K562 (cell line): ENCODE data around the gene GLIPR1. TPM values are rescaled to one million over a fixed set of nuclear protein-coding genes. Genes with fewer than 3 reads are reported as not detected.

Experiments used
- BDP1 ChIP-seq: IDR thresholded peaks from 3 replicates; pipeline ENCODE4 v1.6.1; 2011; ENCODE audit not compliant: insufficient read length, insufficient read depth
- DMBX1 ChIP-seq: fragments of 250-450 bp; sonication (Bioruptor Pico); IDR thresholded peaks from 2 replicates; pipeline ENCODE4 v1.8.0; 2022; ENCODE audit warnings: inconsistent platforms, mild to moderate bottlenecking, moderate library complexity, borderline replicate concordance
- EHMT2 ChIP-seq: fragments of 450-650 bp; IDR thresholded peaks from 2 replicates; pipeline ENCODE4 v1.6.1; 2018; ENCODE audit warnings: antibody characterized with exemption
- FOXA3 ChIP-seq, 2 experiments: fragments of 450-650 bp in 1 of 2; sonication (generic) in 1 of 2; formaldehyde crosslinking; IDR thresholded peaks in 1 of 2; conservative IDR thresholded peaks in 1 of 2; 2 replicates each; pipeline versions ENCODE4 v1.4.0 to v1.8.0; 2020 to 2022; ENCODE audit warnings: mild to moderate bottlenecking in 2 of 2, missing genetic modification reagents in 1 of 2
- HDAC3 ChIP-seq: fragments of 450-650 bp; IDR thresholded peaks from 2 replicates; pipeline ENCODE4 v1.6.1; 2018; ENCODE audit warnings: borderline replicate concordance, mild to moderate bottlenecking, moderate library complexity; ENCODE audit not compliant: partially characterized antibody
- HDGF ChIP-seq: fragments of 450-650 bp; IDR thresholded peaks from 2 replicates; pipeline ENCODE4 v1.6.1; 2016
- JUND ChIP-seq, 2 experiments: IDR thresholded peaks; 2 replicates in 1 of 2; 3 replicates in 1 of 2; pipeline ENCODE4 v1.6.1; 2011; ENCODE audit warnings: borderline replicate concordance in 2 of 2, low read depth in 2 of 2, low read length in 2 of 2, improper control_type of control experiment in 1 of 2, missing biosample characterization in 1 of 2, missing genetic modification characterization in 1 of 2, missing genetic modification reagents in 1 of 2
- KDM4B ChIP-seq, 2 experiments: fragments of 450-650 bp in 1 of 2; sonication (generic) in 1 of 2; IDR thresholded peaks; 2 replicates each; pipeline ENCODE4 v1.6.1; 2016 to 2017; ENCODE audit warnings: borderline replicate concordance in 2 of 2, antibody characterized with exemption in 1 of 2, low read depth in 1 of 2, mild to moderate bottlenecking in 1 of 2
- LEF1 ChIP-seq: fragments of 450-650 bp; IDR thresholded peaks from 2 replicates; pipeline ENCODE4 v1.6.1; 2016; ENCODE audit warnings: mild to moderate bottlenecking
- MIER1 ChIP-seq: fragments of 450-650 bp; IDR thresholded peaks from 2 replicates; pipeline ENCODE4 v1.6.1; 2016; ENCODE audit warnings: antibody characterized with exemption, mild to moderate bottlenecking, low read depth
- NR2C1 ChIP-seq, 2 experiments: fragments of 450-650 bp; IDR thresholded peaks; 2 replicates each; pipeline ENCODE4 v1.6.1; 2017; ENCODE audit warnings: mild to moderate bottlenecking in 2 of 2, antibody characterized with exemption in 1 of 2, inconsistent platforms in 1 of 2, missing compliant biosample characterization in 1 of 2, missing genetic modification characterization in 1 of 2
- POLR2G ChIP-seq: fragments of 200-400 bp; formaldehyde crosslinking; IDR thresholded peaks from 2 replicates; pipeline ENCODE4 v1.6.1; 2017; ENCODE audit warnings: low read depth, mild to moderate bottlenecking, antibody characterized with exemption, low read length, moderate library complexity
- SMC3 ChIP-seq: conservative IDR thresholded peaks from 2 replicates; pipeline ENCODE4 v1.6.1; 2011; ENCODE audit warnings: low read depth, low read length, improper control_type of control experiment; ENCODE audit not compliant: insufficient read depth
- ZBTB7A ChIP-seq: IDR thresholded peaks from 2 replicates; pipeline ENCODE4 v1.6.1; 2011; ENCODE audit warnings: low read depth, mild to moderate bottlenecking, low read length, moderate library complexity, borderline replicate concordance; ENCODE audit not compliant: control insufficient read depth
- ZKSCAN1 ChIP-seq: fragments of 150-350 bp; IDR thresholded peaks from 2 replicates; pipeline ENCODE4 v1.6.1; 2016; ENCODE audit warnings: low read depth, low read length
- ZNF354B ChIP-seq: fragments of 250-450 bp; sonication (Bioruptor Pico); IDR thresholded peaks from 2 replicates; pipeline ENCODE4 v1.4.0; 2020
- ZNF518B ChIP-seq: fragments of 250-450 bp; sonication (Bioruptor Pico); IDR thresholded peaks from 2 replicates; pipeline ENCODE4 v1.5.0; 2021; ENCODE audit warnings: mild to moderate bottlenecking, moderate library complexity
- polyA plus RNA-seq, 8 experiments: library from polyadenylated mRNA; depleted of rRNA in 4 of 8; stranded (reverse) in 5 of 8; unstranded in 3 of 8; fragments of >200 nt; fragmentation: Nextera tagmentation in 2 of 8; fragmentation: Illumina TruSeq in 1 of 8; extraction: Ambion mirVana in 2 of 8; extraction: Trizol in 1 of 8; gene quantifications; 2 replicates each; pipeline versions ENCODE4 v1.2.1 to v1.2.3, GENCODE V29; 2011 to 2014; ENCODE audit warnings: inconsistent platforms in 1 of 8, missing spikeins in 1 of 8
- total RNA-seq, 7 experiments: library from RNA; depleted of rRNA in 6 of 7; stranded (reverse); fragments of >200 nt in 6 of 7; fragmentation: Illumina TruSeq in 2 of 7; extraction: Trizol in 2 of 7; gene quantifications; 2 replicates each; pipeline versions ENCODE4 v1.2.1 to v1.2.3, GENCODE V29; 2011 to 2021; ENCODE audit warnings: low replicate concordance in 1 of 7
- TF ChIP-seq, protein P1 (sequence below): sonication (generic); formaldehyde crosslinking; IDR thresholded peaks from 2 replicates; pipeline ENCODE4 v1.8.0; 2022; ENCODE audit warnings: mild to moderate bottlenecking, missing genetic modification reagents
- TF ChIP-seq, protein P2 (sequence below): fragments of 450-650 bp; formaldehyde crosslinking; IDR thresholded peaks from 2 replicates; pipeline ENCODE4 v1.4.0; 2020; ENCODE audit warnings: mild to moderate bottlenecking, mixed read lengths

Gene GLIPR1
- total and polyA plus RNA-seq, 9 of the 15 experiments (the other 6 are each of a cell fraction or from before 2014, with no cell fraction given): 0.26 to 2.1 (median 1.2) TPM

DNA sequence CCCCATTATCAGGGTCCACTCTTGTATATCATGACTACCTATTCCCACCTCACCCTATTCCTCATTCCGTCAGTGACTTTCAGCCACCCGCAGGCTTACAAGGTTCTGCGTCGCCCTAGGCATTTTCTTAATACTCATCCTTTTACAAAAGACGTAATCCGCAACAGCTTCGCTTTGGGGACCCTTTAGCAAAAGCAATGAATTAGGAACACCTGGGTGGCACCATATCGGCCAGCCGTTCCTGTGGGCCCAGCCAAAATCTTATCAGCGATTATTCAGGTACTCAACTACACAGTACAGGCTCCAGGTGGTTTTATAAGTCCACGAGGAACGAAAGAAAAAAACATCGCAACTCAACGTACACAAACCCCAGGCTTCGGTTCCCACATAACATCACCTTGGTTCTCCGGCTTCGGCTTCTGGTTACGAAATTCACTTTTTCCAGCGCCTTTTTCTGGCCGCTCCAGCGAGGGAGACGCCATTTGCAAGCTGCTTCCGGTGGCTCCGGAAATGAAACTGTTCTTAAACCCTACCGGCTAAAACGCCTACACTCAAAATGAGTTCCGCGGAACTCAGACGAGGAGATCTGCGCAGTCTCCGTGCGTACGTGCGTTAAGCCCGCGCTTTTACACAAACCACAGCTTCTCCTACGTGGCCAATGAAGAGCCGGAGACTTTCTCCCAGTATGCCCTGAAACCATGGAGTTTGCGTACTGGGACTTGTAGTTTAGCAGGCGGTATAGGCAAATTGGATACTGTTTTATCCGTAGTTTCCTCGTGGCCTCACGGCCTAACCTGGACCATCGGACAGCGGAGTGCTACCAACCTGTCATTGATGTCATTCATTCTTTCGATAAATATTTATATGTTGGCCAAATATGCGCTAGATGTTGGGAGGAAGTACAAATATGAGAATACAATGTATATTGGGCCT lies 30.8 kb downstream of the GLIPR1 start, which contains the start of gene KRR1 (continued):
- no peak for TF ChIP-seq ZNF518B (CRISPR knock-in tag)
- TF ChIP-seq ZBTB7A: no peak
- TF ChIP-seq, protein P1, sequence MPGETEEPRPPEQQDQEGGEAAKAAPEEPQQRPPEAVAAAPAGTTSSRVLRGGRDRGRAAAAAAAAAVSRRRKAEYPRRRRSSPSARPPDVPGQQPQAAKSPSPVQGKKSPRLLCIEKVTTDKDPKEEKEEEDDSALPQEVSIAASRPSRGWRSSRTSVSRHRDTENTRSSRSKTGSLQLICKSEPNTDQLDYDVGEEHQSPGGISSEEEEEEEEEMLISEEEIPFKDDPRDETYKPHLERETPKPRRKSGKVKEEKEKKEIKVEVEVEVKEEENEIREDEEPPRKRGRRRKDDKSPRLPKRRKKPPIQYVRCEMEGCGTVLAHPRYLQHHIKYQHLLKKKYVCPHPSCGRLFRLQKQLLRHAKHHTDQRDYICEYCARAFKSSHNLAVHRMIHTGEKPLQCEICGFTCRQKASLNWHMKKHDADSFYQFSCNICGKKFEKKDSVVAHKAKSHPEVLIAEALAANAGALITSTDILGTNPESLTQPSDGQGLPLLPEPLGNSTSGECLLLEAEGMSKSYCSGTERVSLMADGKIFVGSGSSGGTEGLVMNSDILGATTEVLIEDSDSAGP (CRISPR knock-in tag): no peak
- TF ChIP-seq BDP1: no peak
- peak in 1 of 2 experiments; percentile 97; a peak in 2 of 4 replicates for TF ChIP-seq KDM4B (IDR thresholded peaks at IDR 0.05; ENCODE audit: borderline replicate concordance in 2 of 2, low read depth in 1 of 2)
- peak; percentile 76; the same call in 1 of the 2 replicates for TF ChIP-seq EHMT2
- TF ChIP-seq, protein P2, sequence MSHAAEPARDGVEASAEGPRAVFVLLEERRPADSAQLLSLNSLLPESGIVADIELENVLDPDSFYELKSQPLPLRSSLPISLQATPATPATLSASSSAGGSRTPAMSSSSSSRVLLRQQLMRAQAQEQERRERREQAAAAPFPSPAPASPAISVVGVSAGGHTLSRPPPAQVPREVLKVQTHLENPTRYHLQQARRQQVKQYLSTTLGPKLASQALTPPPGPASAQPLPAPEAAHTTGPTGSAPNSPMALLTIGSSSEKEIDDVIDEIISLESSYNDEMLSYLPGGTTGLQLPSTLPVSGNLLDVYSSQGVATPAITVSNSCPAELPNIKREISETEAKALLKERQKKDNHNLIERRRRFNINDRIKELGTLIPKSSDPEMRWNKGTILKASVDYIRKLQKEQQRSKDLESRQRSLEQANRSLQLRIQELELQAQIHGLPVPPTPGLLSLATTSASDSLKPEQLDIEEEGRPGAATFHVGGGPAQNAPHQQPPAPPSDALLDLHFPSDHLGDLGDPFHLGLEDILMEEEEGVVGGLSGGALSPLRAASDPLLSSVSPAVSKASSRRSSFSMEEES (CRISPR knock-in tag): no peak
- no peak for TF ChIP-seq SMC3
- TF ChIP-seq ZKSCAN1: peak; percentile 58; the same call in 1 of the 2 replicates
- TF ChIP-seq LEF1: no peak
- peak; percentile 67 for TF ChIP-seq POLR2G
- TF ChIP-seq HDAC3: peak; percentile 73
- TF ChIP-seq HDGF: no peak
- peak; percentile 62; the same call in 1 of the 2 replicates for TF ChIP-seq DMBX1
- TF ChIP-seq NR2C1 (IDR thresholded peaks at IDR 0.05): peak; percentile 99
- TF ChIP-seq NR2C1 (tag; IDR thresholded peaks at IDR 0.05): peak; percentile 100
- TF ChIP-seq FOXA3 (CRISPR knock-in tag; conservative IDR thresholded peaks at IDR 0.05 in 1 of 2, IDR thresholded peaks at IDR 0.05 in 1 of 2): no peak
- TF ChIP-seq ZNF354B: no peak
- TF ChIP-seq JUND (IDR thresholded peaks at IDR 0.05; ENCODE audit: borderline replicate concordance, low read depth, low read length): peak; percentile 61; the same call in 1 of the 2 replicates
- peak; percentile 51; the same call in 1 of the 3 replicates for TF ChIP-seq JUND (tag; IDR thresholded peaks at IDR 0.05; ENCODE audit: borderline replicate concordance, low read depth, low read length)
- TF ChIP-seq MIER1: no peak
